Measurements from ENCODE around the gene IFNA10. TPM values are rescaled to one million over a fixed set of nuclear protein-coding genes. Genes with fewer than 3 reads are reported as not detected.
"Not testable (repeated sequence)": the region's sequence is repeated elsewhere in the genome, so short reads cannot be mapped to it uniquely, and the experiment has no call there.

The IFNA10 gene
- polyA plus RNA-seq, 1 donor, result not detected

- no CpG with 5 or more reads among the region's 2 CpGs for WGBS (ENCODE audit: insufficient coverage, low lambda C conversion rate)
- no peak for DNase-seq
- no peaks in the 10 kb centered on the region for H3K36me3 ChIP-seq (ENCODE audit: control insufficient read depth, insufficient read depth, low read length)
These were observed 26.3 kb upstream of the IFNA10 start for GRCh38 chr9:21233258-21233657.

DNA sequence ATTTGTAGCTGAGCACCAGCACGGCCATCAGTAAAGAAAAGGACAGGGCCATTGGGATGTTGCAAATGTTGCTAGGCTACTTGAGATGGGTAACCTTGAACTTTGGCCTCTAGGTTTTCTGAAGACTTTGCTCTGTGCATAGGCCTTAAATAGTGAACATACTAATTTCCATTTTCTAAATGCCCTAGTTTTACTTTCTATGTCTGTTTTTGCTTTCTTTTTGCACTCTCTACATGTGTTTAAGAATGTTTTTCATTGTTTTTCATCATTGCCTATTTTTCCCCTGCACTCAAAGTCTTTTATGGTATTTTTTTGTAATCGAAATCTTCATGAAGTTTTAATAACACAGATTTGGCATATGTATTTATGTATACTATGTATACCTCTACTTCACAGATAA is 21.2 kb upstream of the IFNA10 start, which contains the start of gene IFNA17:
IFNA17 (minus strand) TSS at position 101 of the 400 bp plus-strand sequence; CDS start at position 52, 49 bp downstream.
- Histone ChIP-seq H3K27me3 (ENCODE audit: control insufficient read depth, insufficient read depth, low read length) (no peaks in the 10 kb centered on the region), H3K4me3 (ENCODE audit: low read length) (no peak within 1 kb of the TSS), H3K27ac (ENCODE audit: low read length) (no peak within 1 kb of the TSS), H3K4me1 (ENCODE audit: control insufficient read depth, insufficient read depth, low read length) (no peaks in the 10 kb centered on the region), H3K36me3 (ENCODE audit: control insufficient read depth, insufficient read depth, low read length) (no peaks in the 10 kb centered on the region), H3K9me3 (ENCODE audit: control insufficient read depth, low read depth, low read length) (no peaks in the 10 kb centered on the region)
- no peak for DNase-seq
- 100% methylated on average over 1 of the region's 2 CpGs for WGBS (ENCODE audit: insufficient coverage, low lambda C conversion rate)

More at GRCh38 chr9:21233258-21233657, 26.3 kb upstream of the IFNA10 start:
- H3K27ac ChIP-seq (ENCODE audit: low read length), result no peak overlapping the region
- H3K27me3 ChIP-seq (ENCODE audit: control insufficient read depth, insufficient read depth, low read length), result no peaks in the 10 kb centered on the region
- no peak overlapping the region for H3K4me3 ChIP-seq (ENCODE audit: low read length)
- H3K4me1 ChIP-seq (ENCODE audit: control insufficient read depth, insufficient read depth, low read length), result no peaks in the 10 kb centered on the region
- no peaks in the 10 kb centered on the region for H3K9me3 ChIP-seq (ENCODE audit: control insufficient read depth, low read depth, low read length)

- not testable (repeated sequence) for H3K4me1 ChIP-seq (ENCODE audit: control insufficient read depth, insufficient read depth, low read length); H3K9me3 ChIP-seq (ENCODE audit: control insufficient read depth, low read depth, low read length); H3K4me3 ChIP-seq (ENCODE audit: low read length); H3K27ac ChIP-seq (ENCODE audit: low read length); DNase-seq; H3K27me3 ChIP-seq (ENCODE audit: control insufficient read depth, insufficient read depth, low read length); H3K36me3 ChIP-seq (ENCODE audit: control insufficient read depth, insufficient read depth, low read length)
- WGBS (ENCODE audit: insufficient coverage, low lambda C conversion rate), result no CpG with 5 or more reads among the region's 1 CpG
These were observed 10.3 kb upstream of the IFNA10 start, which contains the start of gene IFNA16 for GRCh38 chr9:21217211-21217610. TSS of gene IFNA16 (minus strand) at chr9:21217311. CDS start at chr9:21217305, 6 bp downstream.

DNA sequence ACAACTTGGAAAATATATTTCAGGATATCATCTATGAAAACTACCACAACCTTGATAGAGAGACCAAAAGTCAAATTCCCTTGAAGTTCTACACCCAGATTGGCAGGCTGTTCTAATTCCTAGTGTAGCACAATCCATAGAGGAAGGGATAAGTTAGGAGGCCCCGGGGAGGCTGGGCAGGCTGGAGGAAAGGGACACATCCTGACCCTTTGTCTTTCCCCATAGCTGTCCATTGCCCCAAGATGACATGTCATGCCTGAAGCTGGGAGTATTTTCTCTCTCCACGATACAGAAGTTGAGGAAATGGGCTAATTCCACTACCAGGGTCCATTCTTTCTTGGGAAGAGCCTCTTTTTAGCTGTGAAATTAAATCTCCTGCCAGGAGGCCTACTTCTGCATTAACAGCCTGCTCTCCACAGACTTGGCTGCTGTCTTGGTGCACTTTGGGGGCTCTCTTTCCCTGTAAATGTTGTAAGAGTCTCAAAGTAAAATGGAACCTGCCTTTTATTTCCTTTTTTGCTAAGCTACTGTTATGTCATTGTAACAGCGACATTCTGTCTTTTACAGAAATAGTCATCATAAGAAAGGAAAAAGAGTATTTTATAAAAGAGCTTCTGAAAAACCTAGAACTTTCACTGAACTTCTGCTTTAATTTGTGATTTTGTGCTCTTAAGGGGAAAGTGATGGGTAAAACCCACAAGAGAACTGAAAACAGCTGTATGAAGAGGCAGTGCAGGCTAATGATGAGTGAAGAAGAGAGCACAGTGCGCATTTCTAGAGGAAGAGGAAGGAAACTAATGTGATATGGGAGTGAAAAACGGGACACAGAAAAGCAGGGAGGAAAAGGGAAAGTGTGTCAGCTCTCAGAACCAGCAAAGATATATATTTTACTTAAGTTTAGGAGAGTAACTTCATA is 6.7 kb upstream of the IFNA10 start:
- not testable (repeated sequence) for H3K4me1 ChIP-seq (ENCODE audit: control insufficient read depth, insufficient read depth, low read length); H3K4me3 ChIP-seq (ENCODE audit: low read length); H3K36me3 ChIP-seq (ENCODE audit: control insufficient read depth, insufficient read depth, low read length); H3K9me3 ChIP-seq (ENCODE audit: control insufficient read depth, low read depth, low read length); H3K27me3 ChIP-seq (ENCODE audit: control insufficient read depth, insufficient read depth, low read length); H3K27ac ChIP-seq (ENCODE audit: low read length)
- no CpG with 5 or more reads among the region's 5 CpGs for WGBS (ENCODE audit: insufficient coverage, low lambda C conversion rate)
- peak in 1 of 2 donors; percentile 13 for DNase-seq

GRCh38 chr9:21212160-21212559 is 5.2 kb upstream of the IFNA10 start:
- not testable (repeated sequence) for DNase-seq; H3K27ac ChIP-seq (ENCODE audit: low read length)
- WGBS (ENCODE audit: insufficient coverage, low lambda C conversion rate), result no CpG with 5 or more reads among the region's 2 CpGs

DNA sequence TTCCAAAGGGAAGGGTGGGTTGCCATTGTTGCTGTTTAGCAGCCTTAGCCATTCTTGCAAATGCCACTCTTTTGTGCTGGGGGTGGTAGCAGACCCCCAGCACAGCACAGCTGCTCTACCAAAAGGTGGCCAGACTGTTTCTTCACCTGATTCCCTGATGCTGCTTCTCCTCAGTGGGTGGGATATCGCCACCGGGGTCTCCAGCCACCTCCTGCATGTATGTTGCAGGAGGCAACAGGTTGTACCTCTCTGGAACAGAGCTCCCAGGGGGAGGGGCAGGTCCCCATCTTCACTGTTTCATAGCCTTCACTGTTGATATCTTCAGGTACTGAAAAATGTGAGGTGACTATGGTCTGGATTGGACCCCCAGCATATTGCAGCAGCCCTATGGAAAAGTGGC is 3.8 kb upstream of the IFNA10 start:
- H3K27ac ChIP-seq (ENCODE audit: low read length); DNase-seq; H3K4me3 ChIP-seq (ENCODE audit: low read length); H3K27me3 ChIP-seq (ENCODE audit: control insufficient read depth, insufficient read depth, low read length); H3K4me1 ChIP-seq (ENCODE audit: control insufficient read depth, insufficient read depth, low read length); H3K36me3 ChIP-seq (ENCODE audit: control insufficient read depth, insufficient read depth, low read length); H3K9me3 ChIP-seq (ENCODE audit: control insufficient read depth, low read depth, low read length): not testable (repeated sequence)
- WGBS (ENCODE audit: insufficient coverage, low lambda C conversion rate), result no CpG with 5 or more reads among the region's 2 CpGs

More at GRCh38 chr9:21212160-21212559, 5.2 kb upstream of the IFNA10 start:
- H3K27me3 ChIP-seq (ENCODE audit: control insufficient read depth, insufficient read depth, low read length); H3K4me3 ChIP-seq (ENCODE audit: low read length); H3K4me1 ChIP-seq (ENCODE audit: control insufficient read depth, insufficient read depth, low read length); H3K36me3 ChIP-seq (ENCODE audit: control insufficient read depth, insufficient read depth, low read length); H3K9me3 ChIP-seq (ENCODE audit: control insufficient read depth, low read depth, low read length): not testable (repeated sequence)

- Histone ChIP-seq H3K9me3 (ENCODE audit: control insufficient read depth, low read depth, low read length) (no peaks in the 10 kb centered on the region), H3K4me1 (ENCODE audit: control insufficient read depth, insufficient read depth, low read length) (no peaks in the 10 kb centered on the region), H3K27me3 (ENCODE audit: control insufficient read depth, insufficient read depth, low read length) (no peaks in the 10 kb centered on the region), H3K27ac (ENCODE audit: low read length) (no peak overlapping the region), H3K4me3 (ENCODE audit: low read length) (no peak overlapping the region), H3K36me3 (ENCODE audit: control insufficient read depth, insufficient read depth, low read length) (no peaks in the 10 kb centered on the region)
- no peak for DNase-seq
- WGBS (ENCODE audit: insufficient coverage, low lambda C conversion rate), result no CpG with 5 or more reads among the region's 7 CpGs
These were observed 3.4 kb upstream of the IFNA10 start for GRCh38 chr9:21210311-21210710.

DNA sequence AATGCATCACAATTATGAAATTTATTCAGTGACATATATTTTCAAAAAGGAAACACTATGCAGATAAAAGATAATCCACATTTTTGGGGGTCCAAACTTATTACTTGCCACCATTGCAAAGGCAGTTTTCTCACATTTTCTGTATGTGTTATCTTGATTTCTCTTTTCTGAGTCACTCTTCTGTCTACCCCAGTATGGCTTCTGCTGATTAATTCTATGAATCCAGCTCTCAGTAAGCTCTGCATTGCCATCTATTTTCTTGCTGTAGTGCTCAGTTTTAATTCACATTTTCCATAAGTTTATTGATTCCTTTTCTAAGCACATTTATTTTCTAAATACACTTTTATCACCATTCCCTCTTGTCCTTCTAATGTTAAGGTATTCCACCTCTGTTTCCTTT is 1.7 kb downstream of the IFNA10 start:
- Histone ChIP-seq H3K4me1 (ENCODE audit: control insufficient read depth, insufficient read depth, low read length) (no peaks in the 10 kb centered on the region), H3K27ac (ENCODE audit: low read length) (no peak overlapping the region), H3K27me3 (ENCODE audit: control insufficient read depth, insufficient read depth, low read length) (no peaks in the 10 kb centered on the region), H3K4me3 (ENCODE audit: low read length) (no peak overlapping the region), H3K36me3 (ENCODE audit: control insufficient read depth, insufficient read depth, low read length) (no peaks in the 10 kb centered on the region), H3K9me3 (ENCODE audit: control insufficient read depth, low read depth, low read length) (no peaks in the 10 kb centered on the region)
- DNase-seq, result no peak

DNA sequence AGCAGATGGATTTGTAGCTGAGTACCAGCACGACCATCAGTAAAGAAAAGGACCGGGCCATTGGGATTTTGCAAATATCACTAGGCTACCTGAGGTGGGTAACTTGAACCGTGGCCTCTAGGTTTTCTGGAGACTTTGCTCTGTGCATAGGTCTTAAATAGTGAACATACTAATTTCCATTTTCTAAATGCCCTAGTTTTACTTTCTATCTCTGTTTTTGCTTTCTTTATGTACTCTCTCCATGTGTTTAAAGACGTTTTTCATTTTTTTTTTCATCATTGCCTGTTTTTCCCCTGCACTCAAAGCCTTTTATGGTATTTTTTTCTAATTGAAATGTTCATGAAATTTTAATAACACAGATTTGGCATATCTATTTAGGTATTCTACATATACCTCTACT is 4.8 kb downstream of the IFNA10 start, which contains the start of gene IFNA7:
IFNA7 (minus strand) TSS at position 101 of the 400 bp plus-strand sequence; CDS start at position 61, 40 bp downstream.
- DNase-seq; H3K27me3 ChIP-seq (ENCODE audit: control insufficient read depth, insufficient read depth, low read length); H3K4me3 ChIP-seq (ENCODE audit: low read length); H3K4me1 ChIP-seq (ENCODE audit: control insufficient read depth, insufficient read depth, low read length); H3K9me3 ChIP-seq (ENCODE audit: control insufficient read depth, low read depth, low read length); H3K36me3 ChIP-seq (ENCODE audit: control insufficient read depth, insufficient read depth, low read length); H3K27ac ChIP-seq (ENCODE audit: low read length): not testable (repeated sequence)
- WGBS (ENCODE audit: insufficient coverage, low lambda C conversion rate), result 73% methylated on average over 2 of the region's 4 CpGs

- not testable (repeated sequence) for H3K4me1 ChIP-seq (ENCODE audit: control insufficient read depth, insufficient read depth, low read length); DNase-seq; H3K9me3 ChIP-seq (ENCODE audit: control insufficient read depth, low read depth, low read length); H3K36me3 ChIP-seq (ENCODE audit: control insufficient read depth, insufficient read depth, low read length); H3K27me3 ChIP-seq (ENCODE audit: control insufficient read depth, insufficient read depth, low read length); H3K27ac ChIP-seq (ENCODE audit: low read length); H3K4me3 ChIP-seq (ENCODE audit: low read length)
- WGBS (ENCODE audit: insufficient coverage, low lambda C conversion rate), result no CpG with 5 or more reads among the region's 6 CpGs
These were observed 11.8 kb downstream of the IFNA10 start for GRCh38 chr9:21194867-21195776.

Measured in large intestine (tissue), 3 donors.